Measurements from ENCODE around the gene TMEM120B. TPM values are rescaled to one million over a fixed set of nuclear protein-coding genes. Genes with fewer than 3 reads are reported as not detected.

TMEM120B gene
- total and polyA plus RNA-seq, 2 of the 13 experiments (the other 11 are each of a cell fraction or from before 2014, with no cell fraction given) = 7.1 to 12.9 TPM

DNA sequence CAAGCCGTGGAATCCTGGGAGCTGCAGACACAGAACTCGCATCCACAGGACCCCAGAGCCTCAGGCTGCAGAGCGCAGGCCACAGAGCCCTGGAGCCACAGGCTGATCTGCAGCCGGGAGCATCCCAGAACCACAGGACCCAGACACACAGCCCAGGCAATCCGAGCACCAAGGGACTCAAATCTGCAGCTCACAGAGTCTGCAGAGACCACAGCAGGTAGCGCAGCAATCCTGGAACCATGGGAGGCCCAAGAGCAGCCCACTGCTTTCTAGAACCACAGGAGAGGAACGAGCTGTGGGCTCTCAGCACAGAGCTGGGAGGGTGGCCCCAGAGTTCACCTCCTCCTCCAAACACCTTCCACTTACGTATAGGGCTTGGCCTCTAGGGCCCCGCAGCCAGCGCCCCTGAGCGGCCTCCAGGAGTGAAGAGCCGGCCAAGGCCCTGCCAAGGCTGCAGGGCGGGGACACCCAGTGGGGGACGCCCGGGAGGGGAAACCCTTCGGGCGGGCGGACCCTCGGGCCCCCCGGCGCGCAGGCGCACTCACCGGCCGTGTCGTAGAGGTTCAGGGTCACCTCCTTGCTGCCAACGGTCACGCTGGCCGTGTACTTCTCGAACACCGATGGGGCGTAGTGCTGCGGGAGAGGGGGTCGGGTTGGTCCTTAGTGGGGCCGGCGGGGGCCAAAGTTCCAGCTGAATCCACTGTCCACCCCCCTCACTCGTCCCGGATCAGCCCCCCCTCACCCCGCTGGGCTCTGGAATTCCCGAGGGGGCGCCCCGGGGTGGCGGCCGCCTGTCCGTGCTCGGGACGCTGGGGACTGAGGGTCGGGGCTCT, 80.3 kb downstream of the TMEM120B start (continued):
- TF ChIP-seq, protein P1, sequence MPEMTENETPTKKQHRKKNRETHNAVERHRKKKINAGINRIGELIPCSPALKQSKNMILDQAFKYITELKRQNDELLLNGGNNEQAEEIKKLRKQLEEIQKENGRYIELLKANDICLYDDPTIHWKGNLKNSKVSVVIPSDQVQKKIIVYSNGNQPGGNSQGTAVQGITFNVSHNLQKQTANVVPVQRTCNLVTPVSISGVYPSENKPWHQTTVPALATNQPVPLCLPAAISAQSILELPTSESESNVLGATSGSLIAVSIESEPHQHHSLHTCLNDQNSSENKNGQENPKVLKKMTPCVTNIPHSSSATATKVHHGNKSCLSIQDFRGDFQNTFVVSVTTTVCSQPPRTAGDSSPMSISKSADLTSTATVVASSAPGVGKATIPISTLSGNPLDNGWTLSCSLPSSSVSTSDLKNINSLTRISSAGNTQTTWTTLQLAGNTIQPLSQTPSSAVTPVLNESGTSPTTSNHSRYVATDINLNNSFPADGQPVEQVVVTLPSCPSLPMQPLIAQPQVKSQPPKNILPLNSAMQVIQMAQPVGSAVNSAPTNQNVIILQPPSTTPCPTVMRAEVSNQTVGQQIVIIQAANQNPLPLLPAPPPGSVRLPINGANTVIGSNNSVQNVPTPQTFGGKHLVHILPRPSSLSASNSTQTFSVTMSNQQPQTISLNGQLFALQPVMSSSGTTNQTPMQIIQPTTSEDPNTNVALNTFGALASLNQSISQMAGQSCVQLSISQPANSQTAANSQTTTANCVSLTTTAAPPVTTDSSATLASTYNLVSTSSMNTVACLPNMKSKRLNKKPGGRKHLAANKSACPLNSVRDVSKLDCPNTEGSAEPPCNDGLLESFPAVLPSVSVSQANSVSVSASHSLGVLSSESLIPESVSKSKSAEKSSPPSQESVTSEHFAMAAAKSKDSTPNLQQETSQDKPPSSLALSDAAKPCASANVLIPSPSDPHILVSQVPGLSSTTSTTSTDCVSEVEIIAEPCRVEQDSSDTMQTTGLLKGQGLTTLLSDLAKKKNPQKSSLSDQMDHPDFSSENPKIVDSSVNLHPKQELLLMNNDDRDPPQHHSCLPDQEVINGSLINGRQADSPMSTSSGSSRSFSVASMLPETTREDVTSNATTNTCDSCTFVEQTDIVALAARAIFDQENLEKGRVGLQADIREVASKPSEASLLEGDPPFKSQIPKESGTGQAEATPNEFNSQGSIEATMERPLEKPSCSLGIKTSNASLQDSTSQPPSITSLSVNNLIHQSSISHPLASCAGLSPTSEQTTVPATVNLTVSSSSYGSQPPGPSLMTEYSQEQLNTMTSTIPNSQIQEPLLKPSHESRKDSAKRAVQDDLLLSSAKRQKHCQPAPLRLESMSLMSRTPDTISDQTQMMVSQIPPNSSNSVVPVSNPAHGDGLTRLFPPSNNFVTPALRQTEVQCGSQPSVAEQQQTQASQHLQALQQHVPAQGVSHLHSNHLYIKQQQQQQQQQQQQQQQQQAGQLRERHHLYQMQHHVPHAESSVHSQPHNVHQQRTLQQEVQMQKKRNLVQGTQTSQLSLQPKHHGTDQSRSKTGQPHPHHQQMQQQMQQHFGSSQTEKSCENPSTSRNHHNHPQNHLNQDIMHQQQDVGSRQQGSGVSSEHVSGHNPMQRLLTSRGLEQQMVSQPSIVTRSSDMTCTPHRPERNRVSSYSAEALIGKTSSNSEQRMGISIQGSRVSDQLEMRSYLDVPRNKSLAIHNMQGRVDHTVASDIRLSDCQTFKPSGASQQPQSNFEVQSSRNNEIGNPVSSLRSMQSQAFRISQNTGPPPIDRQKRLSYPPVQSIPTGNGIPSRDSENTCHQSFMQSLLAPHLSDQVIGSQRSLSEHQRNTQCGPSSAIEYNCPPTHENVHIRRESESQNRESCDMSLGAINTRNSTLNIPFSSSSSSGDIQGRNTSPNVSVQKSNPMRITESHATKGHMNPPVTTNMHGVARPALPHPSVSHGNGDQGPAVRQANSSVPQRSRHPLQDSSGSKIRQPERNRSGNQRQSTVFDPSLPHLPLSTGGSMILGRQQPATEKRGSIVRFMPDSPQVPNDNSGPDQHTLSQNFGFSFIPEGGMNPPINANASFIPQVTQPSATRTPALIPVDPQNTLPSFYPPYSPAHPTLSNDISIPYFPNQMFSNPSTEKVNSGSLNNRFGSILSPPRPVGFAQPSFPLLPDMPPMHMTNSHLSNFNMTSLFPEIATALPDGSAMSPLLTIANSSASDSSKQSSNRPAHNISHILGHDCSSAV (CRISPR knock-in tag; IDR thresholded peaks at IDR 0.05; ENCODE audit: borderline replicate concordance) = 0 out of 2 replicates have a peak, but pooled peaks have one; percentile 75
- TF ChIP-seq PHF8 (CRISPR knock-in tag; IDR thresholded peaks at IDR 0.05) = 0 out of 2 replicates have a peak, but pooled peaks have one; percentile 48
- 0 out of 2 replicates have a peak, but pooled peaks have one; percentile 15 for TF ChIP-seq CAMTA2 (CRISPR knock-in tag; IDR thresholded peaks at IDR 0.05; ENCODE audit: borderline replicate concordance)
- TF ChIP-seq HHEX (CRISPR knock-in tag; IDR thresholded peaks at IDR 0.05) = no peak
- TF ChIP-seq MXI1 (IDR thresholded peaks at IDR 0.05; ENCODE audit: borderline replicate concordance, low read depth, low read length) = 0 out of 3 replicates have a peak, but pooled peaks have one; percentile 10
- TF ChIP-seq, protein P2, sequence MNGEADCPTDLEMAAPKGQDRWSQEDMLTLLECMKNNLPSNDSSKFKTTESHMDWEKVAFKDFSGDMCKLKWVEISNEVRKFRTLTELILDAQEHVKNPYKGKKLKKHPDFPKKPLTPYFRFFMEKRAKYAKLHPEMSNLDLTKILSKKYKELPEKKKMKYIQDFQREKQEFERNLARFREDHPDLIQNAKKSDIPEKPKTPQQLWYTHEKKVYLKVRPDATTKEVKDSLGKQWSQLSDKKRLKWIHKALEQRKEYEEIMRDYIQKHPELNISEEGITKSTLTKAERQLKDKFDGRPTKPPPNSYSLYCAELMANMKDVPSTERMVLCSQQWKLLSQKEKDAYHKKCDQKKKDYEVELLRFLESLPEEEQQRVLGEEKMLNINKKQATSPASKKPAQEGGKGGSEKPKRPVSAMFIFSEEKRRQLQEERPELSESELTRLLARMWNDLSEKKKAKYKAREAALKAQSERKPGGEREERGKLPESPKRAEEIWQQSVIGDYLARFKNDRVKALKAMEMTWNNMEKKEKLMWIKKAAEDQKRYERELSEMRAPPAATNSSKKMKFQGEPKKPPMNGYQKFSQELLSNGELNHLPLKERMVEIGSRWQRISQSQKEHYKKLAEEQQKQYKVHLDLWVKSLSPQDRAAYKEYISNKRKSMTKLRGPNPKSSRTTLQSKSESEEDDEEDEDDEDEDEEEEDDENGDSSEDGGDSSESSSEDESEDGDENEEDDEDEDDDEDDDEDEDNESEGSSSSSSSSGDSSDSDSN (CRISPR knock-in tag; IDR thresholded peaks at IDR 0.05) = peak; percentile 73
- TF ChIP-seq, protein P3, sequence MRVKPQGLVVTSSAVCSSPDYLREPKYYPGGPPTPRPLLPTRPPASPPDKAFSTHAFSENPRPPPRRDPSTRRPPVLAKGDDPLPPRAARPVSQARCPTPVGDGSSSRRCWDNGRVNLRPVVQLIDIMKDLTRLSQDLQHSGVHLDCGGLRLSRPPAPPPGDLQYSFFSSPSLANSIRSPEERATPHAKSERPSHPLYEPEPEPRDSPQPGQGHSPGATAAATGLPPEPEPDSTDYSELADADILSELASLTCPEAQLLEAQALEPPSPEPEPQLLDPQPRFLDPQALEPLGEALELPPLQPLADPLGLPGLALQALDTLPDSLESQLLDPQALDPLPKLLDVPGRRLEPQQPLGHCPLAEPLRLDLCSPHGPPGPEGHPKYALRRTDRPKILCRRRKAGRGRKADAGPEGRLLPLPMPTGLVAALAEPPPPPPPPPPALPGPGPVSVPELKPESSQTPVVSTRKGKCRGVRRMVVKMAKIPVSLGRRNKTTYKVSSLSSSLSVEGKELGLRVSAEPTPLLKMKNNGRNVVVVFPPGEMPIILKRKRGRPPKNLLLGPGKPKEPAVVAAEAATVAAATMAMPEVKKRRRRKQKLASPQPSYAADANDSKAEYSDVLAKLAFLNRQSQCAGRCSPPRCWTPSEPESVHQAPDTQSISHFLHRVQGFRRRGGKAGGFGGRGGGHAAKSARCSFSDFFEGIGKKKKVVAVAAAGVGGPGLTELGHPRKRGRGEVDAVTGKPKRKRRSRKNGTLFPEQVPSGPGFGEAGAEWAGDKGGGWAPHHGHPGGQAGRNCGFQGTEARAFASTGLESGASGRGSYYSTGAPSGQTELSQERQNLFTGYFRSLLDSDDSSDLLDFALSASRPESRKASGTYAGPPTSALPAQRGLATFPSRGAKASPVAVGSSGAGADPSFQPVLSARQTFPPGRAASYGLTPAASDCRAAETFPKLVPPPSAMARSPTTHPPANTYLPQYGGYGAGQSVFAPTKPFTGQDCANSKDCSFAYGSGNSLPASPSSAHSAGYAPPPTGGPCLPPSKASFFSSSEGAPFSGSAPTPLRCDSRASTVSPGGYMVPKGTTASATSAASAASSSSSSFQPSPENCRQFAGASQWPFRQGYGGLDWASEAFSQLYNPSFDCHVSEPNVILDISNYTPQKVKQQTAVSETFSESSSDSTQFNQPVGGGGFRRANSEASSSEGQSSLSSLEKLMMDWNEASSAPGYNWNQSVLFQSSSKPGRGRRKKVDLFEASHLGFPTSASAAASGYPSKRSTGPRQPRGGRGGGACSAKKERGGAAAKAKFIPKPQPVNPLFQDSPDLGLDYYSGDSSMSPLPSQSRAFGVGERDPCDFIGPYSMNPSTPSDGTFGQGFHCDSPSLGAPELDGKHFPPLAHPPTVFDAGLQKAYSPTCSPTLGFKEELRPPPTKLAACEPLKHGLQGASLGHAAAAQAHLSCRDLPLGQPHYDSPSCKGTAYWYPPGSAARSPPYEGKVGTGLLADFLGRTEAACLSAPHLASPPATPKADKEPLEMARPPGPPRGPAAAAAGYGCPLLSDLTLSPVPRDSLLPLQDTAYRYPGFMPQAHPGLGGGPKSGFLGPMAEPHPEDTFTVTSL (CRISPR knock-in tag; IDR thresholded peaks at IDR 0.05; ENCODE audit: borderline replicate concordance) = 0 out of 2 replicates have a peak, but pooled peaks have one; percentile 27
- TF ChIP-seq ISL2 (CRISPR knock-in tag; IDR thresholded peaks at IDR 0.05) = 0 out of 2 replicates have a peak, but pooled peaks have one; percentile 28
- no peak for TF ChIP-seq ZNF136 (CRISPR knock-in tag; IDR thresholded peaks at IDR 0.05; ENCODE audit: low read depth)
